K562 treated with DMSO at 1 percent for 12 hours (cell line): Measurements from ENCODE around the gene PABPC1L2B. TPM values are rescaled to one million over a fixed set of nuclear protein-coding genes. Genes with fewer than 3 reads are reported as not detected.

Source experiments
- total RNA-seq: library from RNA; unstranded; fragments of 300-600 nt; gene quantifications from 2 replicates; pipeline ENCODE4 v1.2.3, GENCODE V29; 2022; ENCODE audit not compliant: insufficient read depth

Gene PABPC1L2B
- not detected in 2 replicates for total RNA-seq

DNA sequence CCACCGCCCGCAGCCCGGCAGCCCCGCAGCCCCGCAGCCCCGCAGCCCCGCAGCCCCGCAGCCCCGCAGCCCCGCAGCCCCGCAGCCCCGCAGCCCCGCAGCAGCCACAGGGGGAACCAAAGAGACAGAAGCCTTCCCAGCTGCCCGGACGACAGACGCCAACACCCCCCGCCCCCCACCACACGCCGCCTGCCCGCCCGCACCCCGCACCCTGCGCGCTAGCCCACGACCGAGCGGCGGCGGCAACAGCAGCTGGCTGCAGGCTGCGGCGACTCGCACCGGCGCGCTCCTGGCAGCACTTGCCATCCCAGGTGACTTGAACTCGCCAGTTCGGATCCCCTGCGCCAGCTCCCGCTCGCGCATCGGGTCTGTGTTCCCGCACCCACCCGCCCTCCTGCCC, at the start of gene PABPC1L2B:
PABPC1L2B (plus strand) TSS at position 207 of the 400 bp plus-strand sequence. CDS start 704 bp downstream, outside the sequence.

Other genes starting within 250 kb of the PABPC1L2B start
- not detected in 2 replicates for gene DMRTC1B, start 226.0 kb upstream of the PABPC1L2B start, total RNA-seq
- not detected in 2 replicates for gene FAM236B, start 220.3 kb upstream of the PABPC1L2B start, total RNA-seq
- gene FAM236D, start 194.7 kb upstream of the PABPC1L2B start, total RNA-seq: not detected in 2 replicates
- gene FAM236C, start 90.3 kb upstream of the PABPC1L2B start, total RNA-seq: not detected in 2 replicates
- gene FAM236A, start 64.7 kb upstream of the PABPC1L2B start, total RNA-seq: not detected in 2 replicates
- not detected in 2 replicates for gene DMRTC1, start 59.1 kb upstream of the PABPC1L2B start, total RNA-seq
- not detected in 2 replicates for gene PABPC1L2A, start 76.6 kb downstream of the PABPC1L2B start, total RNA-seq
- gene NAP1L2, start 211.9 kb downstream of the PABPC1L2B start, total RNA-seq: not detected in 2 replicates